ENCODE measurements around the gene GABRG2. TPM values are rescaled to one million over a fixed set of nuclear protein-coding genes. Genes with fewer than 3 reads are reported as not detected.

The GABRG2 gene
- polyA plus RNA-seq, 1 of the 3 experiments (the other 2 are of a cell fraction) = not detected

DNA sequence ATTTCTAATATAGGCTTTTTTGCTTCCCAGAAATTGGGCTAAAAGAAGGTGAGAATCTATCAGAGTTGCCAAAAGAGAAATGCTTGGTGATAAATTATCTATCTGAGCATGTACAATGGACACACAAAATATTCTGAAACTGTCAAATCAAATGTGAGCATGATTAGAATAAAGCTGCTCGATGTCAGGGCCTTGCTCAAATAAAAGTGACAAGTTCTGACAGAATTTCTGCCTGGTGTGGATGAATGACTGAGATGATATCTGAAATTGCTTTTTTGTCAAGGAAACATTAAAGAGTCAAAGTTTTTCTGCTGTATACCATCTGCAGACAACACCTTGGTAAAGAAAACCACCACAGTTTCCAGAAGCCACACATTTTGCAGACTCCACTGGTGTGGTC is 128.8 kb downstream of the GABRG2 start (continued):
- TF ChIP-seq MEF2A (IDR thresholded peaks at IDR 0.05; ENCODE audit: borderline replicate concordance, low read depth) = no peak
- no peak for TF ChIP-seq YY1 (IDR thresholded peaks at IDR 0.05; ENCODE audit: low read depth)

DNA sequence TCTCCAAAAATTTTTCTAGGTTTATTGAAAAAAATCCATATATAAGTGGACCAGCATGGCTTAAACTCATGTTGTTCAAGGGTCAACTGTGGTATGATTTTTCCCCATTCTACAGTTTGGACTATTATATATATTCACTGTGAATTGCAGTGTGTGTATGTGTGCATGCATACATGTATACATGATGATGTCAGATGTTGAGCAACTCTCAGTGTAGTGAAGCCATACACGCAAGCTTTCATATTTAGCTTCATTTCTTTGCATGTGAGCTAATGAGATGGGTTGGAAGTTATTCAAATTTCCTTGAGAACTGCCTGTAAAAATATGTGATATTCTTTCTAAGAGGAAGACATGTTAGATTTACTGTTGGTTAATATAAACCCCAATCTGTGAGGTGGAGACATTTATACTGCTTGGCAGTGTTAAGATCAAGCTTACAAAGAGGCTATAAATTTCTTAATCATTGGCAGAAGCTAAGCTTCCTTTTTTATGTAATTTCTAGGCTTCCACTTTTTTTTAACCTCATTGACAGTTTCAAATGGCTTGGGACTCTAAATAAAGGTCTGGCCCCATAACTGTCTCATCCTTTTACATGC is 134.8 kb downstream of the GABRG2 start:
- H3K9ac ChIP-seq = no peak overlapping the region
- H3K36me3 ChIP-seq (replicated peaks in 1 of 2; ENCODE audit: control insufficient read depth in 1 of 2, insufficient read depth in 2 of 2, low read length in 1 of 2) = no peaks in the 10 kb centered on the region
- H3K4me3 ChIP-seq (ENCODE audit: low read depth in 2 of 2, low read length in 1 of 2) = no peak overlapping the region
- H3K9me3 ChIP-seq = no peaks in the 10 kb centered on the region
- ChIA-PET CTCF (no interaction called here), POLR2A (no interaction called here)
- H3F3A ChIP-seq (replicated peaks; ENCODE audit: insufficient read depth) = no peaks in the 10 kb centered on the region
- H3K27me3 ChIP-seq (ENCODE audit: insufficient read depth) = no peaks in the 10 kb centered on the region
- H3K79me2 ChIP-seq (ENCODE audit: insufficient read depth) = no peaks in the 10 kb centered on the region
- no peak overlapping the region for H3K27ac ChIP-seq (ENCODE audit: low read depth in 2 of 2, low read length in 1 of 2)
- no peak for DNase-seq
- no peak overlapping the region for H2AFZ ChIP-seq (ENCODE audit: low read depth)
- H3K9me2 ChIP-seq = no peaks in the 10 kb centered on the region
- WGBS (ENCODE audit: low lambda C conversion rate) = 4% methylated on average over 1 of the region's 1 CpG
- no peak overlapping the region for H3K4me2 ChIP-seq
- H3K4me1 ChIP-seq (ENCODE audit: control insufficient read depth in 1 of 2, insufficient read depth in 2 of 2, low read depth in 1 of 2, low read length in 1 of 2) = no peaks in the 10 kb centered on the region
- no peaks in the 10 kb centered on the region for H4K20me1 ChIP-seq (ENCODE audit: insufficient read depth)
- TF ChIP-seq RAD21 (IDR thresholded peaks at IDR 0.05; ENCODE audit: low read length) = no peak
- TF ChIP-seq MEF2A (IDR thresholded peaks at IDR 0.05; ENCODE audit: borderline replicate concordance, low read depth) = no peak
- TF ChIP-seq EZH2phosphoT487 (IDR thresholded peaks at IDR 0.05; ENCODE audit: borderline replicate concordance, low read depth) = no peak
- TF ChIP-seq MXI1 (IDR thresholded peaks at IDR 0.05; ENCODE audit: low read depth, low read length) = no peak
- TF ChIP-seq, protein P1, sequence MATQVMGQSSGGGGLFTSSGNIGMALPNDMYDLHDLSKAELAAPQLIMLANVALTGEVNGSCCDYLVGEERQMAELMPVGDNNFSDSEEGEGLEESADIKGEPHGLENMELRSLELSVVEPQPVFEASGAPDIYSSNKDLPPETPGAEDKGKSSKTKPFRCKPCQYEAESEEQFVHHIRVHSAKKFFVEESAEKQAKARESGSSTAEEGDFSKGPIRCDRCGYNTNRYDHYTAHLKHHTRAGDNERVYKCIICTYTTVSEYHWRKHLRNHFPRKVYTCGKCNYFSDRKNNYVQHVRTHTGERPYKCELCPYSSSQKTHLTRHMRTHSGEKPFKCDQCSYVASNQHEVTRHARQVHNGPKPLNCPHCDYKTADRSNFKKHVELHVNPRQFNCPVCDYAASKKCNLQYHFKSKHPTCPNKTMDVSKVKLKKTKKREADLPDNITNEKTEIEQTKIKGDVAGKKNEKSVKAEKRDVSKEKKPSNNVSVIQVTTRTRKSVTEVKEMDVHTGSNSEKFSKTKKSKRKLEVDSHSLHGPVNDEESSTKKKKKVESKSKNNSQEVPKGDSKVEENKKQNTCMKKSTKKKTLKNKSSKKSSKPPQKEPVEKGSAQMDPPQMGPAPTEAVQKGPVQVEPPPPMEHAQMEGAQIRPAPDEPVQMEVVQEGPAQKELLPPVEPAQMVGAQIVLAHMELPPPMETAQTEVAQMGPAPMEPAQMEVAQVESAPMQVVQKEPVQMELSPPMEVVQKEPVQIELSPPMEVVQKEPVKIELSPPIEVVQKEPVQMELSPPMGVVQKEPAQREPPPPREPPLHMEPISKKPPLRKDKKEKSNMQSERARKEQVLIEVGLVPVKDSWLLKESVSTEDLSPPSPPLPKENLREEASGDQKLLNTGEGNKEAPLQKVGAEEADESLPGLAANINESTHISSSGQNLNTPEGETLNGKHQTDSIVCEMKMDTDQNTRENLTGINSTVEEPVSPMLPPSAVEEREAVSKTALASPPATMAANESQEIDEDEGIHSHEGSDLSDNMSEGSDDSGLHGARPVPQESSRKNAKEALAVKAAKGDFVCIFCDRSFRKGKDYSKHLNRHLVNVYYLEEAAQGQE (IDR thresholded peaks at IDR 0.05; ENCODE audit: low read depth, low read length) = no peak
- no peak for TF ChIP-seq NFIC (IDR thresholded peaks at IDR 0.05; ENCODE audit: borderline replicate concordance)
- TF ChIP-seq GABPA (IDR thresholded peaks at IDR 0.05; ENCODE audit: low read depth) = no peak

Other genes with a start within 250 kb of the GABRG2 start
- gene GABRA1, start 219.7 kb upstream of the GABRG2 start, polyA plus RNA-seq (2012; rRNA removed) = not detected in 2 replicates

Data from SK-N-SH (cell line).